GM18907 (cell line): ENCODE measurements around the gene EXOC4.

Source experiments
- ATAC-seq: cut with Tn5 transposase; IDR thresholded peaks from one replicate; pipeline ENCODE4 v1.9.1; 2021; ENCODE audit warnings: mild to moderate bottlenecking, moderate library complexity; ENCODE audit not compliant: unreplicated experiment

Gene EXOC4

GRCh38 chr7:133528796-133529195 is 275.9 kb downstream of the EXOC4 start:
- no peak for ATAC-seq

DNA sequence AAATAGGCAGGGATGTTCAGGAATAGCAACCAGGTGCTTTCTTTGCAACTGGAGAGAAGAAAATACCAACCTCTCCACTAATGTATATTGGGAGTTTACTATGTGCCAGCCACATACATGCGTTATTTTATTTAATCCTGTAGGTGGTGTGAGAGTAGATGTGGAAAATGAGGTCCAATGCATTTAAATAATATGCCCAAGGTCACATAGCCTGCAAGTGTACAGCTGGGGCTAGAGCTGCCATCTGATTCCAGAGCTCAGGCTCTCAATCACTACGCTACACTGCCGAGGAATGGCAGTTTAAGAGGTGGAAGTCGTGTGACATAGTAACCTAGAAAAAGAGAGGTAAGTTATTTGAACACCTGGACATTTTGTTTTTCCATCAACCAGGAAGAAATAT is 277.0 kb downstream of the EXOC4 start:
- no peak for ATAC-seq

GRCh38 chr7:133530682-133531081 is 277.8 kb downstream of the EXOC4 start:
- ATAC-seq, result no peak

- no peak for ATAC-seq
Observed at GRCh38 chr7:133534816-133535215, 281.9 kb downstream of the EXOC4 start.

DNA sequence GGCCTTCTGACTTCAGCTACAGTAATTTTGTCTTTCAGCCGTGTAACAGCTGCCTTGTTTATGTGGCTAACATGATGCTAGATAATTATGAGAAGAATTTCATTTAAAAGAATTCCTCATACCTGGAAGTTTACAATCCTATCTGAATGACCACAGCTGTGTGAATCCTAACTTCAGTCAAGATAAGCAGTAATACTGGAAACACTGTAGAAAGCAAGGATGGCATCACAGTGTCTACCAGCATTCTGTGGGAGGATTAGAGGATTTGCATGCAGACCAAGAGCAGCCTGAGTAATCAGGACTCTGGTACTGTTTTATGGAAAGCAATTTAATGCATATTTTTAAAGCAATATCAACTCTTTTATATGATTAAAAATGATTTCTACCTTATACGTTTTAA is 282.4 kb downstream of the EXOC4 start:
- ATAC-seq, result no peak

DNA sequence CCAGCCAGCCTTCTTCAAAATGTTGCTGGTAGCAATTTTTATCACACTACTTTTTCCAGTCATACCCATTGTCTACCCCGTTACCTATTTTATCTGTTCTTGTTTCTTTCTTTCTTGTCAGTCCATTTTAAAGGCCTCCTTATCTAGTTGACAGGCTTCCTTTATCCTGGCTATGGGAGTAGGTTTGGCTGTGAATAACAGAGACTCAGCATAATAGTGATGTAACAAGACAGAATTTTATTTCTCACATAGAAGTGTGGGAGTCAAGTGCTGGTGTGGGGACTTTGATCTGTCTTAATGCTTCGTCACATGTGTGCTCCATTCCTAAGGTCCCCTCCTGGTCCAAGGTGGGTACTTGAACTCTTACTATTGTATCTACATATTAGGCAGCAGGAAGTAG is 283.6 kb downstream of the EXOC4 start:
- no peak for ATAC-seq

- no peak for ATAC-seq
Observed at GRCh38 chr7:133539016-133539415, 286.1 kb downstream of the EXOC4 start.

GRCh38 chr7:133540096-133540860 is 287.4 kb downstream of the EXOC4 start:
- ATAC-seq, result no peak

DNA sequence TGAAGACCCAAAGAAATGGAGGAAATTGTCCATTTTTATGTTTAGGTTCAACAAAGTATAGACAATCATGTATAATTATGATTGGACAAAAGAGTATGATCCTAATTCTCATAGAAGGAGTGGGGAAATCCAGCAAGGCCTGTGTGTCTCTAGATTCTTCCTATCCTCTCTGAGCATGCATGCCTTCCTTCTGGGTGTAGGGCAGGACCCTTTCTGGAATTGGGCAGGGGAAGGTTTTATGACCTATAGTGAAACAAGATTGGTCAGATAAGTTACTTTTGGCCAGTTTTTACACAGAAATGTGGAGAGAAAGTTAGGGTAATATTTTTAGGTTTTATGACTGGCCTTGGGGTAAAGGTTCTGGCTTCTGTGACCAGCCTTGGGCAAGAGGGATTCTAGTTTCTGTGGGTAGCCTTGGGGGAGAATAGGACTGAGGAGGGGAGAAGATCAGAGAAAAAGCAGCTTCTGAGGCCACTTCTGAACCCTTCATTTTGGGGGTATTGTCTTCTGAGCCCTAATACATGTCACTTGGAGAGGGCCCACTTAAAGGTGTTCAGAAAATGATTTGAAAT is 289.4 kb downstream of the EXOC4 start:
- no peak for ATAC-seq

GRCh38 chr7:133543657-133544056 is 290.8 kb downstream of the EXOC4 start:
- no peak for ATAC-seq

DNA sequence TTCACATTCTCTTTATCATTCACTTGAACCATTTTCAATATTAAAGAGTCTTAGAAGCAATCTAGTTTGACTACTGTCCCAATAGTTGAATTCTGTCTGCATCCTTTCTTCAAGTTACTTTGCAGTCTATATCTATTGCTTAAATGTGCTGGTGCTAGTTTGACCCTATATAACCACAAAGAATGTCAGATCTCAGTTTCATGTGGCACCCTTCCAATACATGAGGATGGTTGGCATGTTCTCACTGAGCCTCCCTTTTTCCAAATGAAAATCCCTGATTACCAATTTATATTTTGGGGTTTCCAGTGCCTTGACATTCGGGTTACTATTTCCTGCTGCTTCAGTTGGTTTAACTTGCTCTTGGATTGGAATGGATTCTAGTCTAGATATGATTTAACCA is 292.7 kb downstream of the EXOC4 start:
- ATAC-seq, result no peak

- ATAC-seq, result no peak
Observed at GRCh38 chr7:133547981-133548380, 295.1 kb downstream of the EXOC4 start.

- no peak for ATAC-seq
Observed at GRCh38 chr7:133549633-133550032, 296.8 kb downstream of the EXOC4 start.

- no peak for ATAC-seq
Observed at GRCh38 chr7:133550145-133550544, 297.3 kb downstream of the EXOC4 start.

GRCh38 chr7:133550811-133551210 is 297.9 kb downstream of the EXOC4 start:
- no peak for ATAC-seq

- no peak for ATAC-seq
Observed at GRCh38 chr7:133551466-133551865, 298.6 kb downstream of the EXOC4 start.

DNA sequence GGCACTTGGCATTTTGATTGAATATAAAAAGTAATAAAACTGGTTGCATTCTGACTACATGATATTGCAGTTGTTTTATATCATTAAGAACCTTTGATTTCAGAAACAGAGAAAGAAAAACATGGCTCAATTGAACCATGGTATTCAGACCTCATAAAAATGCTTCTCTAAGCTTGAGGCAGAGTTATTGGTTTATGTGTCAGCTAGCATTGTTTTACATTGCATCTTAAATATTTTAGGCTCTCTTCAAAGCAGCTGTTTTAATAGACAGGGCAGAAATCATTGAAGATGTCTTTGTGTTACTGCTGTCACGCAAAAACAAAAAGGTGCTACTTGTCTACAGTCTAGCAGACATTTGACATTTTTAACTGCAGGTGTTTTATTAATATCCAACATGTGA is 299.2 kb downstream of the EXOC4 start:
- no peak for ATAC-seq

DNA sequence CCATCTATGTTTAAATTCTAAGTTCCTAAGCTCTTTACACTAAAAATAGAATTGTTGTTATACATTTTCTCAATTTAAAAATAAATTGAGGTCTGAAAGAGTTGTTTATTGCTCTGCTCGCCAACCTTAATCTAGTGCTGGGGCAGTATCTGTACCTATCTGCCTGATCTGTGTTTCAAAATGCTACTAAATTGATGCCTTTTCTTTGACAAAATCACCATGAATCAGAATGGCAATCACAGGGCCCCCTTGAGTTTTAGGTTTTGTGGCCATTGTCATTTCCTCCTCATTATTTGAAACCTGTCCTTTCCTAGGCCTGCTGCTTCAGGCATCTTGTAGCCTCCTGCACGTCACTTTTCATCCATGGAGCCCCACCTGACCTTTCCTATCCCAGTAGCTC is 301.5 kb downstream of the EXOC4 start:
- ATAC-seq, result no peak

DNA sequence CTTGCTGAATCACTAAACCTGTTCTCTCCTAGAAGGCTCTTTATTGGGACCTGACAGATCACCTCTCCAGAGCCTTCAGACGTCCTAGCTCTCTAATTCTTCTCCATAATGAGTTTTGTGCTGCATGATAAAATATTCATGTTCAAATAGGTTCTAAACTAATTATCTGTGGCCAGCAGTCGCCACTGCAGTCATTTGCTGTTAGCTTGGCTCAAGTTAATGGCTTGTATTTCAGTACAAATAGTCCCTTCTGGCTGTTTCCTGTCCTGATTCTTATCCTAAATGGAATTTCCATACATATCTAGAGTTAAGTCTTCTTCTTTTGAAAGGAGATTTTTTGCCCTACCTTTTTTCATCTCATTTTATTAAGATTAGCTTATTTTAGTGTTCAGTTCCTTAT is 303.2 kb downstream of the EXOC4 start:
- ATAC-seq, result no peak

DNA sequence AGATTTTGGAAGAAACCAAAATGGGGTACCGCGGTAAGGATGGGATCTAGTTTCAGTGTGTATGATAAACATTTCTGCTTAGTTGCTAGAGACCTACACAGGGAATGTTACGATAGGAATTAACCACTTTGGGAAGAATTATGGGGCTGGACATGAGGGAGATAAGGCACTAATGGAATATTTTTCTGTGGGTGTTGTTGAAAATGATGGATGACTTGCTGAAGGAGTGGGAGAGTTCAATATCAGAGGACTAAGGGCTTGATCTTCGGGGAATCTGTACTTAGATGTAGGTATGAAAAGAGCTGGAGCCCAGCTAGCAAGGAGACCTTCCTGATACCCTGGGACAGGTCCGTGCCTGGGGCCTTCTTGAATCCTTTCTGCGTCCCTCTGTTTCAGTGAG is 303.7 kb downstream of the EXOC4 start:
- no peak for ATAC-seq

DNA sequence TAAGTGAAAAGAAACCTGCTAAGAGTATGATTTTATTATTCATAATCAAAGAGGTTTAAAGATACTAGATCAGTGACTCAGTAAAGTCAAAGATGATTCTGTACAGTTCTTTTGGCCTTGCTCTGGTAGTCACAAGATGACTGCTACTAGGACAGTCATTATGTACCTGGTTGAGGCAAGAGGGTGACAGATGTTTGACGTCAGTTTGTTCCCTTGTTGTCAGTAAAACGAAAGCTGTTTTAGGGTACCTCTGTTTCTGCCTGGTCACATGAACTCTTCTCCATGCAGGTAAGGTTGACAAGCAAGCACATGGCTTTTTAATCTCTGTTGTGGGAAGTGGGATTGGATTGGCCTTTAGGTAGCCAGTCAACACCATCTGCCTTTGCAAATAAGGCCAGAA is 308.0 kb downstream of the EXOC4 start:
- ATAC-seq, result no peak

- no peak for ATAC-seq
Observed at GRCh38 chr7:133561396-133561795, 308.5 kb downstream of the EXOC4 start.

- ATAC-seq, result no peak
Observed at GRCh38 chr7:133562621-133563020, 309.7 kb downstream of the EXOC4 start.
